GM23338 (cell line): ENCODE data around the gene CCDC27. TPM values are rescaled to one million over a fixed set of nuclear protein-coding genes. Genes with fewer than 3 reads are reported as not detected.

Source experiments
- CREB1 ChIP-seq: fragments of 250-450 bp; sonication (Bioruptor Pico); IDR thresholded peaks from 2 replicates; pipeline ENCODE4 v1.5.0; 2020; ENCODE audit warnings: low read depth, mild to moderate bottlenecking, moderate library complexity
- EZH2phosphoT487 ChIP-seq: fragments of 200-600 bp; sonication (generic); IDR thresholded peaks from one replicate; pipeline ENCODE4 v1.8.1; 2018; ENCODE audit warnings: antibody characterized with exemption; ENCODE audit not compliant: unreplicated experiment
- REST ChIP-seq: IDR thresholded peaks from one replicate; pipeline ENCODE4 v1.6.1; 2018; ENCODE audit warnings: antibody characterized with exemption; ENCODE audit not compliant: unreplicated experiment
- STAT1 ChIP-seq: IDR thresholded peaks from one replicate; pipeline ENCODE4 v1.6.1; 2016; ENCODE audit warnings: antibody characterized with exemption; ENCODE audit not compliant: unreplicated experiment
- ZNF114 ChIP-seq: fragments of 250-450 bp; sonication (Bioruptor Pico); IDR thresholded peaks from 2 replicates; pipeline ENCODE4 v1.5.0; 2020; ENCODE audit warnings: mild to moderate bottlenecking, moderate library complexity
- ZNF331 ChIP-seq: fragments of 250-450 bp; sonication (Bioruptor Pico); IDR thresholded peaks from 2 replicates; pipeline ENCODE4 v1.5.0; 2020; ENCODE audit warnings: low read depth, mild to moderate bottlenecking, moderate library complexity
- polyA plus RNA-seq: library from polyadenylated mRNA; unstranded; fragments of >200 nt; fragmentation: Nextera tagmentation; extraction: Ambion mirVana; gene quantifications from 2 replicates; pipeline ENCODE4 v1.2.1, GENCODE V29; 2016
- total RNA-seq: library from RNA; depleted of rRNA; stranded (reverse); fragments of >200 nt; shearing (Covaris generic); gene quantifications from 2 replicates; pipeline ENCODE4 v1.2.3, GENCODE V29; 2014
- TF ChIP-seq, protein P1 (sequence below): fragments of 250-450 bp; sonication (Bioruptor Pico); IDR thresholded peaks from 2 replicates; pipeline ENCODE4 v1.5.0; 2020; ENCODE audit warnings: mild to moderate bottlenecking, moderate library complexity
- TF ChIP-seq, protein P2 (sequence below): IDR thresholded peaks from 2 replicates; pipeline ENCODE4 v1.6.1; 2016; ENCODE audit warnings: antibody characterized with exemption

Gene CCDC27
- total and polyA plus RNA-seq, 2 experiments from 2014 or later, result 0.18 to 0.45 TPM

- TF ChIP-seq, protein P1, sequence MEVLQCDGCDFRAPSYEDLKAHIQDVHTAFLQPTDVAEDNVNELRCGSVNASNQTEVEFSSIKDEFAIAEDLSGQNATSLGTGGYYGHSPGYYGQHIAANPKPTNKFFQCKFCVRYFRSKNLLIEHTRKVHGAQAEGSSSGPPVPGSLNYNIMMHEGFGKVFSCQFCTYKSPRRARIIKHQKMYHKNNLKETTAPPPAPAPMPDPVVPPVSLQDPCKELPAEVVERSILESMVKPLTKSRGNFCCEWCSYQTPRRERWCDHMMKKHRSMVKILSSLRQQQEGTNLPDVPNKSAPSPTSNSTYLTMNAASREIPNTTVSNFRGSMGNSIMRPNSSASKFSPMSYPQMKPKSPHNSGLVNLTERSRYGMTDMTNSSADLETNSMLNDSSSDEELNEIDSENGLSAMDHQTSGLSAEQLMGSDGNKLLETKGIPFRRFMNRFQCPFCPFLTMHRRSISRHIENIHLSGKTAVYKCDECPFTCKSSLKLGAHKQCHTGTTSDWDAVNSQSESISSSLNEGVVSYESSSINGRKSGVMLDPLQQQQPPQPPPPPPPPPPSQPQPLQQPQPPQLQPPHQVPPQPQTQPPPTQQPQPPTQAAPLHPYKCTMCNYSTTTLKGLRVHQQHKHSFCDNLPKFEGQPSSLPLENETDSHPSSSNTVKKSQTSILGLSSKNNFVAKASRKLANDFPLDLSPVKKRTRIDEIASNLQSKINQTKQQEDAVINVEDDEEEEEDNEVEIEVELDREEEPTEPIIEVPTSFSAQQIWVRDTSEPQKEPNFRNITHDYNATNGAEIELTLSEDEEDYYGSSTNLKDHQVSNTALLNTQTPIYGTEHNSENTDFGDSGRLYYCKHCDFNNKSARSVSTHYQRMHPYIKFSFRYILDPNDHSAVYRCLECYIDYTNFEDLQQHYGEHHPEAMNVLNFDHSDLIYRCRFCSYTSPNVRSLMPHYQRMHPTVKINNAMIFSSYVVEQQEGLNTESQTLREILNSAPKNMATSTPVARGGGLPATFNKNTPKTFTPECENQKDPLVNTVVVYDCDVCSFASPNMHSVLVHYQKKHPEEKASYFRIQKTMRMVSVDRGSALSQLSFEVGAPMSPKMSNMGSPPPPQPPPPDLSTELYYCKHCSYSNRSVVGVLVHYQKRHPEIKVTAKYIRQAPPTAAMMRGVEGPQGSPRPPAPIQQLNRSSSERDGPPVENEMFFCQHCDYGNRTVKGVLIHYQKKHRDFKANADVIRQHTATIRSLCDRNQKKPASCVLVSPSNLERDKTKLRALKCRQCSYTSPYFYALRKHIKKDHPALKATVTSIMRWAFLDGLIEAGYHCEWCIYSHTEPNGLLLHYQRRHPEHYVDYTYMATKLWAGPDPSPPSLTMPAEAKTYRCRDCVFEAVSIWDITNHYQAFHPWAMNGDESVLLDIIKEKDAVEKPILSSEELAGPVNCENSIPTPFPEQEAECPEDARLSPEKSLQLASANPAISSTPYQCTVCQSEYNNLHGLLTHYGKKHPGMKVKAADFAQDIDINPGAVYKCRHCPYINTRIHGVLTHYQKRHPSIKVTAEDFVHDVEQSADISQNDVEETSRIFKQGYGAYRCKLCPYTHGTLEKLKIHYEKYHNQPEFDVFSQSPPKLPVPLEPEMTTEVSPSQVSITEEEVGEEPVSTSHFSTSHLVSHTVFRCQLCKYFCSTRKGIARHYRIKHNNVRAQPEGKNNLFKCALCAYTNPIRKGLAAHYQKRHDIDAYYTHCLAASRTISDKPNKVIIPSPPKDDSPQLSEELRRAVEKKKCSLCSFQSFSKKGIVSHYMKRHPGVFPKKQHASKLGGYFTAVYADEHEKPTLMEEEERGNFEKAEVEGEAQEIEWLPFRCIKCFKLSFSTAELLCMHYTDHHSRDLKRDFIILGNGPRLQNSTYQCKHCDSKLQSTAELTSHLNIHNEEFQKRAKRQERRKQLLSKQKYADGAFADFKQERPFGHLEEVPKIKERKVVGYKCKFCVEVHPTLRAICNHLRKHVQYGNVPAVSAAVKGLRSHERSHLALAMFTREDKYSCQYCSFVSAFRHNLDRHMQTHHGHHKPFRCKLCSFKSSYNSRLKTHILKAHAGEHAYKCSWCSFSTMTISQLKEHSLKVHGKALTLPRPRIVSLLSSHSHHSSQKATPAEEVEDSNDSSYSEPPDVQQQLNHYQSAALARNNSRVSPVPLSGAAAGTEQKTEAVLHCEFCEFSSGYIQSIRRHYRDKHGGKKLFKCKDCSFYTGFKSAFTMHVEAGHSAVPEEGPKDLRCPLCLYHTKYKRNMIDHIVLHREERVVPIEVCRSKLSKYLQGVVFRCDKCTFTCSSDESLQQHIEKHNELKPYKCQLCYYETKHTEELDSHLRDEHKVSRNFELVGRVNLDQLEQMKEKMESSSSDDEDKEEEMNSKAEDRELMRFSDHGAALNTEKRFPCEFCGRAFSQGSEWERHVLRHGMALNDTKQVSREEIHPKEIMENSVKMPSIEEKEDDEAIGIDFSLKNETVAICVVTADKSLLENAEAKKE, result no peak
- no peak for TF ChIP-seq EZH2phosphoT487
- TF ChIP-seq, protein P2, sequence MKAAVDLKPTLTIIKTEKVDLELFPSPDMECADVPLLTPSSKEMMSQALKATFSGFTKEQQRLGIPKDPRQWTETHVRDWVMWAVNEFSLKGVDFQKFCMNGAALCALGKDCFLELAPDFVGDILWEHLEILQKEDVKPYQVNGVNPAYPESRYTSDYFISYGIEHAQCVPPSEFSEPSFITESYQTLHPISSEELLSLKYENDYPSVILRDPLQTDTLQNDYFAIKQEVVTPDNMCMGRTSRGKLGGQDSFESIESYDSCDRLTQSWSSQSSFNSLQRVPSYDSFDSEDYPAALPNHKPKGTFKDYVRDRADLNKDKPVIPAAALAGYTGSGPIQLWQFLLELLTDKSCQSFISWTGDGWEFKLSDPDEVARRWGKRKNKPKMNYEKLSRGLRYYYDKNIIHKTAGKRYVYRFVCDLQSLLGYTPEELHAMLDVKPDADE, result no peak
- no peak for TF ChIP-seq REST
- TF ChIP-seq CREB1 (CRISPR knock-in tag), result no peak
- TF ChIP-seq ZNF331 (CRISPR knock-in tag), result no peak
- TF ChIP-seq ZNF114 (CRISPR knock-in tag), result no peak
- TF ChIP-seq STAT1, result no peak
Measured at GRCh38 chr1:3750741-3751140, 1.5 kb upstream of the CCDC27 start (continued).
